Dendritic cell treated with granulocyte-macrophage colony-stimulating factor and Interleukin-4, amounts not matched to agents 40 ng/mL and 50 ng/mL, for 4 days (primary cell): ENCODE data around the gene RBM20.
"Not testable (repeated sequence)": the region's sequence is repeated elsewhere in the genome, so short reads cannot be mapped to it uniquely, and the experiment has no call there.

Source experiments
- H3K27ac Mint-ChIP-seq: one replicate; pipeline ENCODE4 v1.8.0; 2022; ENCODE audit warnings: mild to moderate bottlenecking, mixed read lengths
- H3K27me3 Mint-ChIP-seq: one replicate; pipeline ENCODE4 v1.8.0; 2022; ENCODE audit warnings: mild to moderate bottlenecking, mixed read lengths
- H3K36me3 Mint-ChIP-seq: one replicate; pipeline ENCODE4 v1.8.0; 2022; ENCODE audit warnings: low read depth, mixed read lengths
- H3K4me1 Mint-ChIP-seq: one replicate; pipeline ENCODE4 v1.8.0; 2022; ENCODE audit warnings: low read depth, mixed read lengths
- H3K4me3 Mint-ChIP-seq: one replicate; pipeline ENCODE4 v1.8.0; 2022; ENCODE audit warnings: mild to moderate bottlenecking, moderate library complexity, mixed read lengths
- H3K9me3 Mint-ChIP-seq: one replicate; pipeline ENCODE4 v1.8.0; 2022; ENCODE audit warnings: mixed read lengths
- intact Hi-C: fragments of 100-400 bp; cut with micrococcal nuclease; formaldehyde crosslinking; loops from one replicate; pipeline ENCODE4 v1.15.0; 2022

Gene RBM20

GRCh38 chr10:110616493-110617033 lies 27.6 kb upstream of the RBM20 start:
- Mint-ChIP-seq H3K27ac (no peak overlapping the region), H3K4me1 (peaks cover 7% of the 10 kb centered on the region), H3K27me3 (no peaks in the 10 kb centered on the region), H3K4me3 (no peak overlapping the region), H3K36me3 (no peaks in the 10 kb centered on the region), H3K9me3 (no peaks in the 10 kb centered on the region)
- intact Hi-C loops = no loop called here

GRCh38 chr10:110617425-110618229 lies 26.5 kb upstream of the RBM20 start:
- intact Hi-C loops = no loop called here

GRCh38 chr10:110618230-110618610 lies 25.9 kb upstream of the RBM20 start:
- Mint-ChIP-seq H3K4me1 (no peaks in the 10 kb centered on the region), H3K9me3 (no peaks in the 10 kb centered on the region), H3K36me3 (no peaks in the 10 kb centered on the region), H3K4me3 (no peak overlapping the region), H3K27ac (no peak overlapping the region), H3K27me3 (no peaks in the 10 kb centered on the region)
- intact Hi-C loops = no loop called here

More at GRCh38 chr10:110617425-110618229, 26.5 kb upstream of the RBM20 start:
- Mint-ChIP-seq H3K4me3 (no peak overlapping the region), H3K4me1 (no peaks in the 10 kb centered on the region), H3K27ac (no peak overlapping the region), H3K9me3 (no peaks in the 10 kb centered on the region), H3K27me3 (no peaks in the 10 kb centered on the region), H3K36me3 (no peaks in the 10 kb centered on the region)

GRCh38 chr10:110619514-110620397 lies 24.4 kb upstream of the RBM20 start:
- intact Hi-C loops = no loop called here
- Mint-ChIP-seq H3K27me3 (peaks cover 2% of the 10 kb centered on the region), H3K9me3 (no peaks in the 10 kb centered on the region), H3K27ac (no peak overlapping the region), H3K36me3 (no peaks in the 10 kb centered on the region), H3K4me1 (no peaks in the 10 kb centered on the region), H3K4me3 (no peak overlapping the region)

GRCh38 chr10:110620398-110620719 lies 23.8 kb upstream of the RBM20 start:
- no peak overlapping the region for H3K4me3 Mint-ChIP-seq
- H3K36me3 Mint-ChIP-seq = no peaks in the 10 kb centered on the region
- no peaks in the 10 kb centered on the region for H3K4me1 Mint-ChIP-seq
- no peaks in the 10 kb centered on the region for H3K9me3 Mint-ChIP-seq
- intact Hi-C loops = no loop called here
- peaks cover 2% of the 10 kb centered on the region for H3K27me3 Mint-ChIP-seq
- H3K27ac Mint-ChIP-seq = no peak overlapping the region

GRCh38 chr10:110623316-110623715 lies 20.8 kb upstream of the RBM20 start:
- H3K27me3 Mint-ChIP-seq, H3K4me1 Mint-ChIP-seq, H3K36me3 Mint-ChIP-seq, H3K9me3 Mint-ChIP-seq, H3K27ac Mint-ChIP-seq, H3K4me3 Mint-ChIP-seq, intact Hi-C loops: not testable (repeated sequence)

- Mint-ChIP-seq H3K4me3 (no peak overlapping the region), H3K4me1 (no peaks in the 10 kb centered on the region), H3K27ac (no peak overlapping the region), H3K27me3 (peaks cover 2% of the 10 kb centered on the region), H3K9me3 (no peaks in the 10 kb centered on the region), H3K36me3 (no peaks in the 10 kb centered on the region)
- intact Hi-C loops = no loop called here
Measured at GRCh38 chr10:110625356-110625894, 18.7 kb upstream of the RBM20 start.

GRCh38 chr10:110625951-110626855 lies 17.9 kb upstream of the RBM20 start:
- intact Hi-C loops = no loop called here
- no peak overlapping the region for H3K27ac Mint-ChIP-seq

GRCh38 chr10:110628161-110628560 lies 16.0 kb upstream of the RBM20 start:
- intact Hi-C loops = no loop called here
- no peak overlapping the region for H3K4me3 Mint-ChIP-seq
- no peaks in the 10 kb centered on the region for H3K36me3 Mint-ChIP-seq
- no peaks in the 10 kb centered on the region for H3K4me1 Mint-ChIP-seq
- H3K27me3 Mint-ChIP-seq = peaks cover 2% of the 10 kb centered on the region
- no peak overlapping the region for H3K27ac Mint-ChIP-seq
- H3K9me3 Mint-ChIP-seq = no peaks in the 10 kb centered on the region

More at GRCh38 chr10:110625951-110626855, 17.9 kb upstream of the RBM20 start:
- no peaks in the 10 kb centered on the region for H3K4me1 Mint-ChIP-seq
- H3K4me3 Mint-ChIP-seq = no peak overlapping the region
- peaks cover 2% of the 10 kb centered on the region for H3K27me3 Mint-ChIP-seq
- no peaks in the 10 kb centered on the region for H3K36me3 Mint-ChIP-seq
- H3K9me3 Mint-ChIP-seq = no peaks in the 10 kb centered on the region

GRCh38 chr10:110629680-110630191 lies 14.4 kb upstream of the RBM20 start:
- no peaks in the 10 kb centered on the region for H3K4me1 Mint-ChIP-seq

GRCh38 chr10:110631934-110632333 lies 12.2 kb upstream of the RBM20 start:
- Mint-ChIP-seq H3K27ac (no peak overlapping the region), H3K9me3 (no peaks in the 10 kb centered on the region), H3K27me3 (peaks cover 10% of the 10 kb centered on the region), H3K4me1 (no peaks in the 10 kb centered on the region), H3K36me3 (no peaks in the 10 kb centered on the region), H3K4me3 (no peak overlapping the region)
- intact Hi-C loops = no loop called here

More at GRCh38 chr10:110629680-110630191, 14.4 kb upstream of the RBM20 start:
- Mint-ChIP-seq H3K36me3 (no peaks in the 10 kb centered on the region), H3K27me3 (peaks cover 2% of the 10 kb centered on the region), H3K27ac (no peak overlapping the region), H3K4me3 (no peak overlapping the region), H3K9me3 (no peaks in the 10 kb centered on the region)
- intact Hi-C loops = no loop called here

GRCh38 chr10:110632591-110633215 lies 11.4 kb upstream of the RBM20 start:
- Mint-ChIP-seq H3K4me3 (no peak overlapping the region), H3K9me3 (no peaks in the 10 kb centered on the region), H3K27me3 (peaks cover 15% of the 10 kb centered on the region), H3K36me3 (no peaks in the 10 kb centered on the region), H3K27ac (no peak overlapping the region), H3K4me1 (no peaks in the 10 kb centered on the region)
- intact Hi-C loops = no loop called here
